Islet of Langerhans (tissue), 1 donor: ENCODE data around the gene PLEKHJ1.

Source experiments
- FAIRE-seq: peaks from one replicate; lab custom pipeline; 2011; peaks lifted over from hg19 to GRCh38; lab: Jason Lieb, UNC

PLEKHJ1 gene

GRCh38 chr19:2234996-2235380 lies 1.1 kb downstream of the PLEKHJ1 start:
- no peak for FAIRE-seq

DNA sequence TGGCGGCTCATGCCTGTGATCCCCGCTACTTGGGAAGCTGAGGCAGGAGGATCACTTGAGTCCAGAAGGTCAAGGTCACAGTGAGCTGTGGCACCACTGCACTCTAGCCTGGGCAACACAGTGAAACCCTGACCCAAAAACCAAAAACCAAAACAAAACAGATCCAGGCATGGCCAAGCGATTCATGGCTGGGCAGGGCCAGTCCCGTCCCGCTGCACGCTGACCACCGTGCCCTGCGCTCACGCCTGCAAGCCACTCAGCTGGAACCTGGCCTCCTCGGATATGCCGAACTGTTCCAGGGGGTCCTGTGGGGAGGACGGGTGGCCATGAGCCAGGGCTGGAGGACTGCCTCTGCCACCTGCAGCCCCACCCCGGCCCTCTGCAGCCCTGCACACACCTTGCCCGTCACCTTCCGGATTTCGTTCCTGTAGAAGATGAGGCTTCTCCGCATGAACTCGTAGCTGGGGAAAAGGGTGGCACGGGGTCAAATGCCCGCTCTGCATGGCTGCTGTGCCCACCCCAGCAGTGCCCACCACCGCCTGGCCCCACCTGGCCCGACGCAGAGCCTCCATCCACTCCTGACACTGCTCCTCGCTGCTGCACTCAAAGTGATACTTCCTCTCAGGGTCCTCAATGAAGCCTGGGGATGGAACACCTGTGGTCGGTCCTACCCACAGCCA lies 2.4 kb downstream of the PLEKHJ1 start:
- FAIRE-seq: no peak

- no peak for FAIRE-seq
Observed at GRCh38 chr19:2232286-2233151, 3.6 kb downstream of the PLEKHJ1 start.

DNA sequence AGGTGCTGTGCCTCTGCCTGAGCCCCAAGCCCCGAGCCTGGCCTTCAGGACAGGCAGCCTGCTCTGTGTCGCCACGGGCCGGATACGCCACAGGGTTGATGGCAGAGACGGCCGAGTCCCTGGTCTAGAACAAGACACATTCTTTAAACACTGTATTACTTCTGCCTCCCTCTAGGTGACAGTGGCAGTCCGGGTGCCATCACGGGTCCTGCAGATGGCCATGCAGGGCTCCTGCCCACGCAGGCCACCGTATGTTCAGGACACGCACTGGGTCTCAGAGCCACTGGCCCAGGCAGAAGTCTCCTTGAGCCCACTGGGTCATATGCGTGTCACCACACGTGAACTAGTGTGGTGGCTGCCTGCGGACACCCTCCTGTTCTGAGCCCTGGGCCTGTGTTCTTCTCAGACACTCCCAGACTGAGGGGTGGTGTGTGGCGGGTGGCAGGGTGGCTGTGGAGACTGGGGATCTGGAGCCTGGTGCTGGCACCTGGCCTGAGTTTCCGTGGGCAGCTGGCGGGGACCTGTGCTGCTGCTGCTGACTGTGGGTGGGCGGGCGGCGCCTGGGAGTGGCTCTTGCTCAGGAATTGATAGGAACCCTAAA lies 4.4 kb downstream of the PLEKHJ1 start:
- FAIRE-seq: no peak

DNA sequence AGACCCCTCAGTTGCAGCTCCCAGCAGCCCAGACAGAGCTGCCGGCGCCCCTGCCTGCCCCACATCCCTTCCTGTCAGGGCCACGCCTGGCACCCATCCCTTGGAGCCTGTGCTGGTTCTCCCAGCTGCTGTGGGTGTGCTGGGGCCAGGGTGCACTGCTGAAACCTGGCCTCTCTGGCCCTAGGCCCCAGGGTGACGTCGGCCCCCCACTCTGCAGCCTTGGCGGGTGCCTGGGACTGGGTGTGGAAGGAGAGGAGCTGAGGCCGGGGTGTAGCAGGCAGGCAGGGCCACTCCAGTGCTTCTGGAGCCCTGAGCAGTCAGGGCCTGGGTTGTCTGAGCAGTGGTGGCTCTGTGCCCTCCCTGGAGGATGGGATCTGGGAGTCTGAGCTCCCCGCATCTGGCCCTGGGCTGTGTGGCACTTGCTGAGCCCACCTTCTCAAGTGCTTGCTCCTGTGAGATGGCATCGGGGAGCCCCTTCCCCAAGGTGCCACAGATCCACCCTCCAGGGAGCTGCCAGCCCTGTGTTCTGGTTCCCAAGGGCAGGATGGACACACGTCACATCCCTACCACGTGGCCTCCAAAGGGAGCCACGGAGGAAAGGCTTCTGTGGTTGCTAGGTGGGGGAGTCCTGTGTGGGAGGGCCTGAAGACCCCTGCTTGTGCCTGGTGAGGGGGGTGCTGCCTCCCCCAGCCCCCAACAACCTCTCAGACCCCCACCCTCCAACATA lies 5.2 kb downstream of the PLEKHJ1 start:
- no peak for FAIRE-seq

DNA sequence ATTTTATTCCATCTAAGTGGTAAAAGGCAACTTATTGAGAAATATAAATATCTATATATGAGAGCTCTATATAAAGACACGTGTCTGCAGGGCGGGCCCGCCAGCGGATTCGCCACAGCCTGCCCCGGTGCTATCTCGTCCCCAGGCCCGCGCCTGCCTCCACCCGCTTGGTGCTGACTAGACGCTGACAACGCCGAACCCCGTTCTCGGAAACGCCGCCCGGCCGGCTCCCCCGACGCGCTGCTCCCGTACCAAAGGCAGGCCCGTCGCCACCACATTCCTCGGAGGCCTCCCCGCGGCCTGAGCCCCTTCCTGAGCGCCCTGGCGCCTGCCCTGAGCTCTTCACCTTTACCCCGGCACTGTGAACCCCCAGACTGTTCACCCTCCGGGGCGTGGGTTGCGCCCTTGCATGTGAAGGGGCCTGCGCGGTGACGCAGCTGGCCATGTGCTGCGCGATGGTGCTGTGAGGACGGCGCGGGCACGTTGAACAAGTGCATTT lies 6.0 kb downstream of the PLEKHJ1 start:
- FAIRE-seq: no peak

- no peak for FAIRE-seq
Observed at GRCh38 chr19:2229103-2230032, 6.8 kb downstream of the PLEKHJ1 start.

GRCh38 chr19:2228157-2229030 lies 7.7 kb downstream of the PLEKHJ1 start:
- no peak for FAIRE-seq

DNA sequence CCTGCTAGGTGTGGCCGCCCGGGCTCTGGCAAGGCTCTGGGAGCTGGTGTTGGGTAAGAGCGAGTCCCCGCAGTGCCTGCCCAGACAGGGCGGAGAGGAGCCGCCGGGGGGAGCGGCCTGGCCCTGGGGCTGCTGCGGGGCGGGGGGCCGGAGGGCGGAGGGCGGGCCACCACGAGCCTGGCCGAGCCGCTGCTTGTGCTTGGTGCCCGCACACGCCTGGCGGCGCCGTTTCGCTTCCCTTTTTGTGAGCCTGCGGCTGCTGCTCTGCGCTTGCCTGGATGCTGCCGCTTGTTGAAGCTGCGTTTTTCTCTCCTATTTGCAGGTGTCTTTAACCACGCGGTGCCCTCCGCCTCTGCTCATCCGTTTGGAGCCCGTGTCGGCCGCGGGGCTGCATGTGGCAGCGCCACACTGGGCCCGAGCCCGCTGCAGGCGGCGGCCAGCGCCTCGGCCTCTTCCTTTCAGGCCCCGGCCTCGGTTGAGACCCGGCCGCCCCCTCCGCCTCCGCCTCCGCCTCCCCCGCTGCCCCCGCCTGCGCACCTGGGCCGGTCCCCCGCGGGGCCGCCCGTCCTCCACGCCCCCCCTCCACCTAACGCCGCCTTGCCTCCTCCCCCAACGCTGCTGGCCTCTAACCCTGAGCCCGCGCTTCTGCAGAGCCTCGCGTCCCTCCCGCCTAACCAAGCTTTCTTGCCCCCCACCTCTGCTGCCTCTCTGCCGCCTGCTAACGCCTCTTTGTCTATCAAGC lies 8.5 kb downstream of the PLEKHJ1 start:
- no peak for FAIRE-seq

GRCh38 chr19:2226840-2227360 lies 9.2 kb downstream of the PLEKHJ1 start:
- FAIRE-seq: no peak

- no peak for FAIRE-seq
Observed at GRCh38 chr19:2226051-2226839, 9.9 kb downstream of the PLEKHJ1 start.

- FAIRE-seq: no peak
Observed at GRCh38 chr19:2225415-2226050, 10.6 kb downstream of the PLEKHJ1 start.

- no peak for FAIRE-seq
Observed at GRCh38 chr19:2224754-2225349, 11.3 kb downstream of the PLEKHJ1 start.

DNA sequence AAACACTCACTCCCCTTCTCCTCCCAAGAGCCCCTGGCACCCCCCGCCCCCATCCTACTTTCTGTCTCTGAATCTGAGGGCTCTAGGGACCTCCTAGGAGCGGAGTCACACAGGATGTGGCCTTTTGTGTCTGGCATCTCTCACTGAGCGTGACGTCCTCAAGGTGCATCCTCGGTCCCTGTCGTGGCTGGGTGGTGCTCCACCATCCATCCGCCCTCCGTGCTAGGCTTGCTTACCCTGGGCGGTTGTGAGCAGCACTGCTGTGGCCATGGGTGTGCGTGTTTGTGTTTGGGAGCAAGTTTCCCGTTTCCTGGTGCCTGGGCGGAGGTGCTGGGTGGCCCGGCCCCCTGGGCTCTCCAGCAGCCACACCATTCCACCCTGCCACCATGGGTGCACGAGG lies 12.2 kb downstream of the PLEKHJ1 start:
- no peak for FAIRE-seq

GRCh38 chr19:2223391-2223790 lies 12.7 kb downstream of the PLEKHJ1 start:
- FAIRE-seq: no peak

DNA sequence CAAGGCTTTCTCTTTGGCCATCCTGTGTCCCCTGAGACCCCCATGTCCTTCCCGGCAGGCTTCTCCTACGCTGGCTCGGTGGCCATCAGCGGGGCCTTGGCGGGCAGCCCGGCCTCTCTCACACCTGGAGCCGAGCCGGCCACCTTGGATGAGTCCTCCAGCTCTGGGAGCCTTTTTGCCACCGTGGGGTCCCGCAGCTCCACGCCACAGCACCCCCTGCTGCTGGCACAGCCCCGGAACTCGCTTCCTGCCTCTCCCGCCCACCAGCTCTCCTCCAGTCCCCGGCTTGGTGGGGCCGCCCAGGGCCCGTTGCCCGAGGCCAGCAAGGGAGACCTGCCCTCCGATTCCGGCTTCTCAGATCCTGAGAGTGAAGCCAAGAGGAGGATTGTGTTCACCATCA lies 14.2 kb downstream of the PLEKHJ1 start:
- no peak for FAIRE-seq

DNA sequence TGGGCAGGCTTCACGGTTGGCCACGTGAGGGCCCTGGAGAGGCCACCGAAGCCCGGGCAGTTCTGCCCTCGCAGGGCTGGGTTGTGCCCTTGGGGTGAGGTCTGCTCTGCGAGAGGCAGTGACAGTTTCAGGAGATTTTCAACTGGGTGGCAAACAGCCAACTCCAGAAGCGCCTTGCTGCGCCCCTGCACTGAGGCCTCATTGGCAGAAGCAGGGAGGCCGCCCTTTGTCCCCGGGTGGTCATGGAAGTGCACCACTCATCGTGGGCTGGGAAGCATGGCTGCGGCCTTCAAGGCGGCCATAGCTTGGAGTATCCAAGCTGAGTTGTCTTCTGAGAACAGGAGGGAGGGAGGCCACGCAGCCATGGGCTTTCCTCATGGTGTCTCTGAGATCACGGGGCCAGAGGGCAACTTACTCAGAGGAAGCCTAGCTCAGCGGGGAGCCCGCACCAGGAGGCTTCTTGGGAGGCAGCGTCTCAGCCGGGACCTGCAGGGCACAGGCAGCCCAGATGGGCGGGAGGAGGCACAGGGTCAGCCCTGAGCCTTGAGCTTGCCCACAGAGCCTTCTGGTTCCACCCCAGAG lies 14.8 kb downstream of the PLEKHJ1 start:
- FAIRE-seq: no peak
